Liver (tissue), 2 donors: Measurements from ENCODE around the gene MAP3K20.

Source experiments
- ATF3 ChIP-seq: IDR thresholded peaks from 2 replicates; pipeline ENCODE4 v1.6.1; 2016; ENCODE audit warnings: antibody characterized with exemption
- MAX ChIP-seq: IDR thresholded peaks from 2 replicates; pipeline ENCODE4 v1.6.1; 2016; ENCODE audit warnings: antibody characterized with exemption
- RAD21 ChIP-seq, 2 donors: IDR thresholded peaks; 2 replicates each; pipeline ENCODE4 v1.6.1; 2016; ENCODE audit warnings: antibody characterized with exemption in 2 of 2, mild to moderate bottlenecking in 2 of 2
- donor health status: healthy.

- TF ChIP-seq ATF3 (no peak), RAD21 (IDR thresholded peaks at IDR 0.05) (no peak), MAX (no peak)
These were observed 188.5 kb downstream of the MAP3K20 start for GRCh38 chr2:173264151-173264550.
